DMS114 treated with DMSO at 0.1 percent for 48 hours (cell line): ENCODE data around the gene P2RY6.

Source experiments
- DNase-seq: peaks from one replicate; lab custom pipeline; 2025; ENCODE audit not compliant: unreplicated experiment; lab: John Stamatoyannopoulos, UW

Gene P2RY6

DNA sequence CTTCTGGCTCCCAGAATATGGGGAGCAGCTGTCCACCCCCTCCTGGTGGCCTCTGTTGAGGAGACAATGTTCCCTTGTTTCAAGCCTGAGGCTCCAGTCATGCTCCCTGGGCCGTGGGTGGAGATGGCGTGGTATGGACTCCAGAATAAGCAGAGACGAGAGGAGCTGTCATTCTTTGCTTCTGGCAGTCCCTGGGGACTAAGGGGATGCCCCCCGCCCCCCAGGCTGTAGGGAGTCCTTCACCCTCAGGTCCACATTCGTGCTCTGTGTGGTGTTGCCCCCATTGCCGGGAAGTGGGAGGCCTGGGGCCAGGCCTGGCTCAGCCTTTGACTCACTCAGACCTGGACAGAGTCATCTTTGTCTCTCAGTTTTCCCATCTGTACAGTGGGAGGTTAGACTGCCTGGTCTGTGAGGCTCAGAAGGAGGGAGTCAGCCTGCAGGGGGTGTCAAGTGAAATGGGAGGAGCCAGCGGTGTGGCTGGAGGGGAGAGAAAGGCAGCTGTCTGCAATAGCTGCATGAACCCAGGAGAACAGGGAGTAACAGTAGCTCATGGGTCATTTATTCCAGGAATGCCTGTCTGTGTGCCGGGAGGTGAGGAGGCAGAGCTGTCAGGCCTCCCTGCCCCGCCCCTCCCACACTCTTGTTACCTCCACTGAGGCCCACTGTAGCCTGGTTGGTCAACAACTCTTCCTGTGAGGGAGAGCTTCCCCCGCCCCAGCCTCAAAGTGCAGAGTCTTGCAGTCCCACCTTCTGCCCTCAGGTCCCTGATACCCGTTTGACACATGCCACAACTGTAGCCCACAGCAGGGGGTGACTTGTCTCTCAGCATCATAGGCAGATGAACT, 42.2 kb downstream of the P2RY6 start:
- no peak for DNase-seq

DNA sequence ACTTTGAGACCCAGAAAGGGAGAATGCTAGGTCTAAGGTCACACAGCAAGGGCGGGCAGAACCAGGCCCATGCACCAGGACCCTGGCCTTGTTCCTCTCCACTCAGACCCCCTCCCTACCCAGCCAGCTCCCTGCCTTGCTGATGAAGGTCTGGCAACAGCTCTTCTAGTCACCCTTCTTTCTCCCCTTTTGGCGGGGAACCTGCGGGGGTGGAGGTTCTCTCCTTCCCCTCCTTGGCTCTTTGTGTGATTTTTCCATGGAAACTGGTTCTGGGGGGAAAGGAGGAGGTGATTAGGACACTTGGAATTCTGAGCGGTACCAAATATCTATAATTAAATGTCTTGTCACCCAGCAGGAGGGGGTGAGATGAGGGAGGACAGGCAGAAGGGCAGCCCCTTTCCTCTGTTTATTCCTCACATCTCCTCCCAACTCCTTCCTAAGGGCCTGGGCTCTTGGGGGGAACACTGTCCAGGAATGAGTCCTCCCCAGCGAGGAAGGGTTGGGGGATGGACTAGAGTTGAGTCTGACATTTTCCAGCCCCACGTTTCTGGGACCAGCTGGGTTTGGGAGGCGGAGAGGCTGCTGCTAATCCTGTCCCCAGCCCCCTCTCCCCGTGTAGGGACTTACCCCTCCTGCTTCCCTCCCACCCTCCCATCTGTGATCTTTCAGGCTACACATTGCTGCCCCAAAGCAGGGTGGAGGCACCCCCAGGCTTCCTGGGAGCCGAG, 43.3 kb downstream of the P2RY6 start:
- no peak for DNase-seq

DNA sequence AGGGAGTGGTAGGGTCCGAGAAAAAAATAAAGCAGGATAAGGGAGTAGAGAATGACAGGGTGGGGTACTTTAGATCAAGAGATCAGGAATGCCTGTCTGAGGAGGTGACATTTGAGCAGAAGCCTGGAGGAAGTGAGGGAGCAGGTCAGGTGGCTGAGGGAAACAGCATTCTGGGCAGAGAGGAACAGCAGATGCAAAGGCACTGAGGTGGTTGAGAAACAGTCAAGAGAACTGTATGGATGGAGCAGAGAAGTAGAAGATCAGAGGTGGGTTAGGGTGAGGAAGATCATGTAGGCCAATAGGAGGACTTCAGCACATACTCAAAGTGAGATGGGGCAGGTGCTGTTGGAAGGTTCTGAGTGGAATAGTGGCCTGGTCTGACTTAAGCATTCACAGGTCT, 44.3 kb downstream of the P2RY6 start:
- no peak for DNase-seq

- DNase-seq: no peak
Measured at GRCh38 chr11:73317373-73317772, 45.2 kb downstream of the P2RY6 start.

DNA sequence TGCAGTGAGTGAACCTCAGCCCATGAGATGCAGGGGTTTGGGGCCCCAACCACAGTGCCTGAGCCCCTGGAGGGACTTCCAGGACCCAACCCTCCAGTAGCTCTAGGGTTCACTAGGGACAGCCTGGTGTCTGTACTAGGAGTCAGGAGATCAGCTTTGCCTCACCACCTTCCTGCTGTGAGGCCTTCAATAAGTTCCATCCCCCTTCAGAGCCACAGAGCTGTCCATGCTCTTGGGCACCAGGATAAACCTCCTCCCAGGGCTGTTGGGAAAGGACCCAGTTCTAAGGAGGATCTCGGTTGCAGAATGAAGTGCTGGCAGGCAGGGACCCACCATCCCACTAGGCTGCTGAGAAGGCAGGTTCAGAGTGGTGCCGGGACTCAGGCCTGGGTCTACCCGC, 45.7 kb downstream of the P2RY6 start:
- DNase-seq: no peak

GRCh38 chr11:73318501-73319011, 46.4 kb downstream of the P2RY6 start:
- DNase-seq: no peak

DNA sequence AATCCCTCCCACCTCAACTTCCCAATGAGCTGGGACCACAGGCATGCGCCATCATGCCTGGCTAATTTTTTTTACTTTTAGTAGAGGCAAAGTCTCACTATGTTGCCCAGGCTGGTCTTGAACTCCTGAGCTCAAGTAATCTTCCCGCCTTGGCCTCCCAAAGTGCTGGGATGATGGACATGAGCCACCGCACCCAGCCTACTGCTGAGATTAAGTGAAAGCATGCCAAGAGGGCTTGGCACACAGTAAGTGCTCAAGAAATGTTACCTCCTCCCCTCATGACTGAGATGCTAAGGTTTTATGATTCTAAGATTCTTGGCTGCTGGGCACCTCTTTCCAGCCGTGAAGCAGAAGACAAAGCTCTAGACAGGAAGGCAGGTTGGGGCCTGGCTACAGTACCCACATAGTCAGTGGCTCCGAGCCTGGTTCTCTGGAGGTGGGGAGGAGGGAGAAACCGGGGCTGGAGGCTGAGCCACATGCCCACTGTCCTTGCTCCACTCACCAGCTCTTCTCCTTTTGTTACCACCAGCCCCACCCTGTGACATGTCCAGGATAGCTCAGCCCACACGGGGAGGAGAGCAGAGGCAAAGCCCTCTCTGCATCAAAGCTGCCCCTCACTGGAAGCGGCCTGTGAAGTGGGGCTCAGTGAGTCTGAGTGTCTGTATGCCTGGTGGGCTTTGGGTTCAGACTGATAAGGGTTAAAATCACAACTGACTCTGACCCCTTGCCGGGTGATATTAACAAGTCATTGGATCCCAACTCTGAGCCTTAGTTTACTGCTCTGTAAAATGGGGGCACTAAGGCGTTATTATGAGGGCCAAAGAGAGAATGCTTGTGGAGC, 48.8 kb downstream of the P2RY6 start:
- no peak for DNase-seq

DNA sequence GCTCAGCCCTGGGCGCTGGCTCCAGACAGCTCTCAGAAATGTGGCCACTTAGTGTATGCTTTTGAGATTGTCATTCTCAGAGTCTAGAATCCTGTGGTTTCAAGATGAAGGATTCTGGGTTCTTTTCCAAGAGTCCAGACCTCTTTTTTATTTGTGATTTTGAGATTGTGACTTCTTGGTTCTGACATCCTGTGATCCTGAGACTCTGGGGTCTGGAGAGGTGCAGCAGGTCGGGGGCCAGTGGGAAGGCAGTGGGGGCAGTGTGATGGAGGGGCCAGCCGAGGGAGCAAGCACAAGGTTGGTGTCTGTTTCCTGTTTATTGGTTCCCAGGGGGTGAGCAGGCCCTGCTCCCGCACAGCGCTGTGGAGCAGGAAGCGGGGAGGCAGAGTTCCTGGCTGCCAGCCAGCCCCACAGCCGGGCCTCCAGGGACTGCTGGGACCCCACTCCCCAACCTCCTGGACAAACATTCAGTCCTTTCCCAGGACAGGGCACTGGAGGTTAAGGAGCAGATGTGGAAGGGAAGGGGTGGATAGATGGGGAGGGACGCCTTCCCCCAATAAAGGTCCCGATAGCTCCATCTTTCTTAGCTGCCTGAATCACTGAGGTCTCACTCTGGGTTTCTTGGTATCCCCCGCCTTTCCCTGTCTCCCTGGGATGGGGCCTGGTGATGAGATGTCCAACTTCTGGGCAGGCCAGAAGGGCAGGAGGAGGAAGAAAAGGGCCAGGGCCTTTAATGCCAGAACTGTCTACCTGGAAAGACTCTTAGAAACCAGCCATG, 49.7 kb downstream of the P2RY6 start:
- DNase-seq: no peak

DNA sequence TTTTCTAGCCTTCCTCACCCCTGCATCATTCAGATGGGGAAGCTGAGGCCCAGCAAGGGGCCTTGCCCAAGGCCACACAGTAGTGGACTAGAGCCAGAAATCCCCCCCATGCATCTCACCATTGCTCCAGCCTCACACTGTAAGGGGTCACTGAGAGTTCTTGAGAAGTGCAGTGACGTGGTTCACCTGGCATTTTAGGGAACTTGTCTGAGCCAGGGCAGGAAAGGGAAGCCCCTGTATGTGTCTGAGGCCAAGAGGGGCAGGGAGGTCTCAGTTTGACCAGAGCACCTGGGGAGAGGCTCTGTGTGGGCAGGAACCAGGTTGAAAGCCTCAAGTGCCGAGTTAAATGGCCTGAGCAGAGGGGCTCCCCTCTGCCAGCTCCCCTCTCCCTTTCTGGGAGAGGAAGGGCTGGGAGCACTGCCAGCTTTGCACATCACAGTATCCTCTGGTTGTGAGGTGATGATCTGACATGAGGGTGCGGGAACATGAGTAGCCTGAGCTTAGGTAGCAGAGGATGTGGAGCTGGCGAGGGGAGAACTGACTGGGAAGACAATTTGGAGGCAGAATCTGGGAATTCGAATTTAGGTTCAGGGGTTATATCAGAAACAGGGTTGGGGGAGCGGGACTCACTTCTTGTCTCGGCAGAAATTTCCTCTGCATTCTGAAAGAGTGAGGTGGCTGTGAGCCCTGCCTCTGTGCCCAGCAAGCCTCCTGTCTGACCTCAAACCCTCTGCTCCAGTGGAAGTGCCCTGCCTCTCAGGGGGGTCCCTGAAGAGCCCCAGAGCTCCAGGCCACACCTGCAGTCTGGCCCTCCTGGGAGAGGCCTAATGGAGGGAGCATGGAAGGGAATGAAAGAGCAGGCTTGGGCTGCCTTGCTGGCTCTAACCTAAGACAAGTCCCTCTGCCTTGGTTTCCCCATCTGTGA, 50.5 kb downstream of the P2RY6 start:
- no peak for DNase-seq

- no peak for DNase-seq
Measured at GRCh38 chr11:73323464-73323863, 51.3 kb downstream of the P2RY6 start.

DNA sequence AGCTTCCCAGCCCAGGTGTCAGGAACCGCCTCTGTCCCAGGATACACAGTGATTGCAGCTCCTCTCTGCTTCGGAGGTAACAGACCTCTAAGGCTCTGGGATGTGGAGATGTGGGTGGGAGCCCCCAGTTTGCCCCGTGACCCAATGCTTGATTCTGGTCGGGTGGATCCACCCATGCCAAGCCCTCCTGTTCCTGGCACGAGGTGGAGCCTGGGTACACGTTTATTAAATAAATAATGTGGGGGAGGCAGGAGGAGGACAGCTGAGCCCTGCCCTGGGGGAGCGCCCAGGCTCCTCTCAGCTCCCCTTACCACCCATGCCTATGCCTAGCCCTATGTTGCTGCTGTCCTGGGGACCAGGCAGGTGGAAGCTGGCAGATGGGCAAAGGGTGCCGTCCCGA, 52.0 kb downstream of the P2RY6 start:
- DNase-seq: no peak

GRCh38 chr11:73324665-73325035, 52.5 kb downstream of the P2RY6 start:
- DNase-seq: no peak

- no peak for DNase-seq
Measured at GRCh38 chr11:73325036-73325981, 53.2 kb downstream of the P2RY6 start.

- DNase-seq: no peak
Measured at GRCh38 chr11:73326929-73327811, 55.0 kb downstream of the P2RY6 start.

DNA sequence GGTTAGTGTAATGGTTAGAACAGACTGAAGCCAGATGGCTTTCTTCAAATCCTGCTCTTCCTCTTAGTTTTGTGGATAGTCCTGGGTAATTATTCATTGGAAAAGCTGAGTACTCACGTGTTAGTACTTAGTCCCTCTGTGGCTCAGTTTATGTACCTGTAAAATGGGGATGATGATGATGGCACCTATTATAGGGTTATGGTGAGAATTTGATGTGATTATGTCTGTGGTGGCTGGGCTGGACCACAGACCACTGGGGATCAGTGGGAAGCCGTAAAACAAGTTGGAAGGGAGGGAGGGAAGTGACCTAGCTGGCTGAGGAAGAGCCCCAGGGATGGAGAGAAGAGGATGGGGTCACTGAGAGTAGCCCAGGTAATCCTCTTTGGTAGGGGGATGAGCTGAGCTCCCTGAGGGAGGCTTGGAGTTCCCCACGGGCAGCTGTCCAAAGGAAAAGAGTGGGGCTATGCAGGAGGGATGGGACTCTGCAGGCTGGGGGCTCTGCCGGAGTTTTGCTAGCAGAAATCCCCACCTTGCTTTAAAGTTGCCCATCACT, 55.8 kb downstream of the P2RY6 start:
- no peak for DNase-seq

DNA sequence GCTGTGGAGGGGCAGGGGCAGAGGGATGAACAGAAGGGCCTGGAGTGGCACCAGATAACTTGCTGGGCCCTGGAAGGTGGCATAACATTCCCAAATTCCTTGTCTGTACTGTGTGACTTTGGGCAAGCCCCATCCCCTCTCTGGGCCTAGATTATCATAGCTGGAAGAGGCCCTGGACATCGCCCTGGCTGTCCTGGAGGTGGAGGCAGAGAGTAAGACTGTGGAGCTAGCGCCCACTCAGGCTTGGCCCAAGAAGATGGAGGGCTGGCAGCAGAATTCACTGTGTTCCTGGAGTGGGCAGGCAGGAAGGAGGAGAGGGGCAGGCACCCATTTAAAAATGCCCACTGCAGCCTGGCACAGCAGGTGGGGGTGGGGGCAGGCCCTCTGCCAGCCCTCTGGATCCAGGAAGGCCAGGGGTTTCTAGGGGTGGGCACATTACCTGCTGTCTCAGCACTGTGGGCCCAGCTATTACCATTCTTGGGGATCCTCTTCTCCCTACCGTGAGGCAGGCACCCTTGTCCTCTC, 58.5 kb downstream of the P2RY6 start:
- no peak for DNase-seq
